GM19193 (cell line): ENCODE results near the gene BRD9.

ENCODE experiments used
- POLR2A ChIP-seq: IDR thresholded peaks from 4 replicates; pipeline ENCODE4 v1.6.1; 2011; ENCODE audit not compliant: insufficient read depth, insufficient read length; ENCODE audit errors: extremely low read depth

The BRD9 gene

GRCh38 chr5:848671-849111 lies 43.9 kb downstream of the BRD9 start:
- TF ChIP-seq POLR2A: no peak

GRCh38 chr5:821504-821903 lies 71.1 kb downstream of the BRD9 start:
- no peak for TF ChIP-seq POLR2A

GRCh38 chr5:820245-820644 lies 72.4 kb downstream of the BRD9 start:
- TF ChIP-seq POLR2A: no peak

- TF ChIP-seq POLR2A: no peak
Observed at GRCh38 chr5:819078-819477, 73.5 kb downstream of the BRD9 start.

GRCh38 chr5:816176-816575 lies 76.4 kb downstream of the BRD9 start:
- no peak for TF ChIP-seq POLR2A

GRCh38 chr5:815449-815848 lies 77.2 kb downstream of the BRD9 start:
- TF ChIP-seq POLR2A: no peak
